ENCODE measurements around the gene APOC1.
"Not testable (repeated sequence)": the region's sequence is repeated elsewhere in the genome, so short reads cannot be mapped to it uniquely, and the experiment has no call there.

Gene APOC1

GRCh38 chr19:44900328-44901244 lies 13.8 kb upstream of the APOC1 start:
- Mint-ChIP-seq H3K4me3 (no peak overlapping the region), H3K4me1 (peaks cover 3% of the 10 kb centered on the region), H3K27me3 (peaks cover 3% of the 10 kb centered on the region), H3K36me3 (ENCODE audit: low read depth) (peaks cover 45% of the 10 kb centered on the region), H3K9me3 (no peaks in the 10 kb centered on the region), H3K27ac (no peak overlapping the region)
- ATAC-seq (no peak), DNase-seq (no peak)

GRCh38 chr19:44903216-44903601 lies 11.2 kb upstream of the APOC1 start:
- Mint-ChIP-seq H3K36me3 (ENCODE audit: low read depth) (peaks cover 26% of the 10 kb centered on the region), H3K27ac (no peak overlapping the region), H3K27me3 (peaks cover 23% of the 10 kb centered on the region), H3K9me3 (no peaks in the 10 kb centered on the region), H3K4me1 (peaks cover 11% of the 10 kb centered on the region), H3K4me3 (no peak overlapping the region)
- ATAC-seq (no peak), DNase-seq (no peak)

GRCh38 chr19:44903602-44904425 lies 10.6 kb upstream of the APOC1 start:
- DNase-seq = peak; percentile 83
- Mint-ChIP-seq H3K4me1 (peaks cover 11% of the 10 kb centered on the region), H3K27ac (no peak overlapping the region), H3K36me3 (ENCODE audit: low read depth) (peaks cover 25% of the 10 kb centered on the region), H3K9me3 (no peaks in the 10 kb centered on the region), H3K27me3 (peaks cover 23% of the 10 kb centered on the region), H3K4me3 (no peak overlapping the region)
- peak; percentile 43 for ATAC-seq

- Mint-ChIP-seq H3K27me3 (peaks cover 23% of the 10 kb centered on the region), H3K9me3 (no peaks in the 10 kb centered on the region), H3K4me3 (no peak overlapping the region), H3K36me3 (ENCODE audit: low read depth) (peaks cover 25% of the 10 kb centered on the region), H3K4me1 (peaks cover 11% of the 10 kb centered on the region), H3K27ac (no peak overlapping the region)
- DNase-seq (no peak), ATAC-seq (no peak)
Measured at GRCh38 chr19:44904426-44904994, 9.9 kb upstream of the APOC1 start.

GRCh38 chr19:44905437-44906160 lies 8.8 kb upstream of the APOC1 start, which contains the start of gene APOE:
APOE (plus strand) TSS chr19:44905796; CDS start chr19:44906625, 829 bp downstream.
- Mint-ChIP-seq H3K4me1 (peaks cover 11% of the 10 kb centered on the region), H3K27ac (no peak within 1 kb of the TSS), H3K4me3 (no peak within 1 kb of the TSS), H3K9me3 (no peaks in the 10 kb centered on the region), H3K27me3 (peaks cover 23% of the 10 kb centered on the region), H3K36me3 (ENCODE audit: low read depth) (peaks cover 16% of the 10 kb centered on the region)
- no peak for ATAC-seq
- DNase-seq = no peak

- Mint-ChIP-seq H3K27ac (no peak overlapping the region), H3K4me1 (peaks cover 10% of the 10 kb centered on the region), H3K27me3 (peaks cover 33% of the 10 kb centered on the region), H3K4me3 (no peak overlapping the region), H3K9me3 (no peaks in the 10 kb centered on the region), H3K36me3 (ENCODE audit: low read depth) (peaks cover 6% of the 10 kb centered on the region)
- DNase-seq (no peak), ATAC-seq (no peak)
Measured at GRCh38 chr19:44907613-44908012, 6.8 kb upstream of the APOC1 start.

- DNase-seq = no peak
Measured at GRCh38 chr19:44908074-44908835, 6.2 kb upstream of the APOC1 start.

GRCh38 chr19:44908836-44909261 lies 5.6 kb upstream of the APOC1 start:
- no peak overlapping the region for H3K27ac Mint-ChIP-seq
- no peak for ATAC-seq
- peaks cover 42% of the 10 kb centered on the region for H3K27me3 Mint-ChIP-seq
- no peak overlapping the region for H3K4me3 Mint-ChIP-seq
- H3K4me1 Mint-ChIP-seq = peaks cover 8% of the 10 kb centered on the region
- DNase-seq = no peak
- H3K9me3 Mint-ChIP-seq = no peaks in the 10 kb centered on the region
- H3K36me3 Mint-ChIP-seq (ENCODE audit: low read depth) = peaks cover 2% of the 10 kb centered on the region

More at GRCh38 chr19:44908074-44908835, 6.2 kb upstream of the APOC1 start:
- H3K9me3 Mint-ChIP-seq = no peaks in the 10 kb centered on the region
- peaks cover 5% of the 10 kb centered on the region for H3K36me3 Mint-ChIP-seq (ENCODE audit: low read depth)
- H3K4me3 Mint-ChIP-seq = no peak overlapping the region
- H3K27ac Mint-ChIP-seq = no peak overlapping the region
- H3K4me1 Mint-ChIP-seq = peaks cover 9% of the 10 kb centered on the region
- ATAC-seq = no peak
- H3K27me3 Mint-ChIP-seq = peaks cover 38% of the 10 kb centered on the region

- Mint-ChIP-seq H3K27ac (no peak overlapping the region), H3K9me3 (no peaks in the 10 kb centered on the region), H3K27me3 (peaks cover 48% of the 10 kb centered on the region), H3K4me3 (no peak overlapping the region), H3K4me1 (peaks cover 14% of the 10 kb centered on the region), H3K36me3 (ENCODE audit: low read depth) (no peaks in the 10 kb centered on the region)
- DNase-seq (no peak), ATAC-seq (no peak)
Measured at GRCh38 chr19:44909775-44910174, 4.6 kb upstream of the APOC1 start.

- H3K27ac Mint-ChIP-seq; H3K4me1 Mint-ChIP-seq; H3K9me3 Mint-ChIP-seq; H3K4me3 Mint-ChIP-seq; H3K36me3 Mint-ChIP-seq (ENCODE audit: low read depth); DNase-seq; ATAC-seq: not testable (repeated sequence)
- H3K27me3 Mint-ChIP-seq = peaks cover 34% of the 10 kb centered on the region
Measured at GRCh38 chr19:44911896-44912295, 2.5 kb upstream of the APOC1 start.

- no peak for ATAC-seq
- Mint-ChIP-seq H3K4me3 (no peak overlapping the region), H3K9me3 (no peaks in the 10 kb centered on the region), H3K36me3 (ENCODE audit: low read depth) (no peaks in the 10 kb centered on the region), H3K4me1 (peaks cover 8% of the 10 kb centered on the region), H3K27me3 (peaks cover 30% of the 10 kb centered on the region), H3K27ac (no peak overlapping the region)
- DNase-seq = no peak
Measured at GRCh38 chr19:44912854-44913253, 1.6 kb upstream of the APOC1 start.

- ATAC-seq; H3K36me3 Mint-ChIP-seq (ENCODE audit: low read depth); H3K4me1 Mint-ChIP-seq; H3K9me3 Mint-ChIP-seq; DNase-seq: not testable (repeated sequence)
- Mint-ChIP-seq H3K27ac (peak overlapping the region; percentile 35), H3K4me3 (peak overlapping the region; percentile 84), H3K27me3 (peaks cover 27% of the 10 kb centered on the region)
Measured at GRCh38 chr19:44913512-44914432, 636 bp upstream of the APOC1 start.

Data from activated naive CD8-positive, alpha-beta T cell treated with anti-CD3 and anti-CD28 coated beads, Interleukin-2, amount 50 U/mL, for 24 hours (primary cell).